ENCODE measurements around the gene PTPRN.
"Not testable (repeated sequence)": the region's sequence is repeated elsewhere in the genome, so short reads cannot be mapped to it uniquely, and the experiment has no call there.

Gene PTPRN

GRCh38 chr2:219270055-219270372, 39.2 kb downstream of the PTPRN start:
- no peak for DNase-seq (ENCODE audit: low spot score)

- DNase-seq (ENCODE audit: low spot score), result no peak
These were observed 39.7 kb downstream of the PTPRN start for GRCh38 chr2:219269362-219270054.

GRCh38 chr2:219268294-219268693, 40.9 kb downstream of the PTPRN start:
- no peak for DNase-seq (ENCODE audit: low spot score)

GRCh38 chr2:219266886-219267285, 42.3 kb downstream of the PTPRN start:
- DNase-seq (ENCODE audit: low spot score), result no peak

- no peak for DNase-seq (ENCODE audit: low spot score)
These were observed 43.0 kb downstream of the PTPRN start for GRCh38 chr2:219266232-219266631.

GRCh38 chr2:219261024-219261855, 48.0 kb downstream of the PTPRN start:
- no peak for DNase-seq (ENCODE audit: low spot score)

- DNase-seq (ENCODE audit: low spot score), result not testable (repeated sequence)
These were observed 50.3 kb downstream of the PTPRN start for GRCh38 chr2:219258942-219259341.

- DNase-seq (ENCODE audit: low spot score), result no peak
These were observed 54.5 kb downstream of the PTPRN start for GRCh38 chr2:219254590-219255201.

GRCh38 chr2:219253753-219254589, 55.2 kb downstream of the PTPRN start, which contains the start of gene TUBA4A:
Gene TUBA4A (minus strand): TSS chr2:219253918. CDS start chr2:219253858, 60 bp downstream.
- peak; percentile 94 for DNase-seq (ENCODE audit: low spot score)

GRCh38 chr2:219252900-219253752, 56.1 kb downstream of the PTPRN start, which contains the start of gene TUBA4B:
Gene TUBA4B (plus strand): TSS chr2:219253243. CDS start chr2:219253408, 165 bp downstream.
- DNase-seq (ENCODE audit: low spot score), result peak; percentile 31

- no peak for DNase-seq (ENCODE audit: low spot score)
These were observed 56.7 kb downstream of the PTPRN start for GRCh38 chr2:219252570-219252899.

GRCh38 chr2:219252084-219252483, 57.1 kb downstream of the PTPRN start:
- no peak for DNase-seq (ENCODE audit: low spot score)

- peak; percentile 7 for DNase-seq (ENCODE audit: low spot score)
These were observed 57.5 kb downstream of the PTPRN start for GRCh38 chr2:219251656-219252055.

- DNase-seq (ENCODE audit: low spot score), result no peak
These were observed 59.0 kb downstream of the PTPRN start for GRCh38 chr2:219250049-219250781.

GRCh38 chr2:219249203-219249980, 59.8 kb downstream of the PTPRN start:
- DNase-seq (ENCODE audit: low spot score), result peak; percentile 68

GRCh38 chr2:219248845-219249202, 60.4 kb downstream of the PTPRN start:
- no peak for DNase-seq (ENCODE audit: low spot score)

- DNase-seq (ENCODE audit: low spot score), result no peak
These were observed 61.2 kb downstream of the PTPRN start for GRCh38 chr2:219247678-219248642.

GRCh38 chr2:219246559-219246958, 62.6 kb downstream of the PTPRN start:
- no peak for DNase-seq (ENCODE audit: low spot score)

GRCh38 chr2:219245899-219246230, 63.3 kb downstream of the PTPRN start:
- no peak for DNase-seq (ENCODE audit: low spot score)

Measured in AG08395 (cell line).